Uterus (tissue), 4 donors: ENCODE measurements around the gene PTPA. TPM values are rescaled to one million over a fixed set of nuclear protein-coding genes. Genes with fewer than 3 reads are reported as not detected.
A peak's percentile ranks its signal among the peaks of the same experiment; 100 is the strongest.

Source experiments
- DNase-seq, 2 donors: peaks; one replicate each; pipeline ENCODE4 v3.0.0-alpha.2; 2019 to 2020
- H3K27ac ChIP-seq, 2 donors: fragments of 200-600 bp; sonication (generic); 1 replicate in 1 of 2; 2 replicates in 1 of 2; pipeline ENCODE4 v1.5.1; 2016 to 2018
- H3K27me3 ChIP-seq, 2 donors: fragments of 200-600 bp; sonication (generic); one replicate each; pipeline ENCODE4 v1.5.1; 2018 to 2019; ENCODE audit warnings: control low read depth in 1 of 2
- H3K36me3 ChIP-seq, 2 donors: fragments of 200-600 bp; sonication (generic); one replicate each; pipeline ENCODE4 v1.5.1; 2019; ENCODE audit warnings: control low read depth in 1 of 2
- H3K4me1 ChIP-seq, 2 donors: fragments of 200-600 bp; sonication (generic); one replicate each; pipeline ENCODE4 v1.5.1; 2018 to 2019; ENCODE audit warnings: control low read depth in 1 of 2
- H3K4me3 ChIP-seq, 2 donors: fragments of 200-600 bp; sonication (generic); 1 replicate in 1 of 2; 2 replicates in 1 of 2; pipeline ENCODE4 v1.5.1; 2018 to 2019; ENCODE audit warnings: mild to moderate bottlenecking in 1 of 2
- H3K9me3 ChIP-seq, 2 donors: fragments of 200-600 bp; sonication (generic); one replicate each; pipeline ENCODE4 v1.5.1; 2019; ENCODE audit warnings: control low read depth in 1 of 2
- POLR2A ChIP-seq, 2 donors: fragments of 450-650 bp; IDR thresholded peaks; one replicate each; pipeline ENCODE4 v1.6.1; 2016; ENCODE audit warnings: antibody characterized with exemption in 2 of 2, mild to moderate bottlenecking in 1 of 2, moderate library complexity in 1 of 2
- intact Hi-C: fragments of 100-400 bp; cut with DNase I; formaldehyde crosslinking; loops from one replicate; pipeline ENCODE4 v1.15.1; 2023; ENCODE audit warnings: low total_unique reads
- total RNA-seq, 4 donors: library from RNA; depleted of rRNA in 3 of 4; stranded (reverse); fragments of >200 nt in 3 of 4; gene quantifications; one replicate each; pipeline versions ENCODE4 v1.1.0 to v1.2.4, GENCODE V29; 2014 to 2023
- TF ChIP-seq, protein P1 (sequence below), 4 experiments: fragments of 200-600 bp in 2 of 4; fragments of 450-650 bp in 2 of 4; sonication (generic) in 2 of 4; IDR thresholded peaks; one replicate each; pipeline ENCODE4 v1.5.1; 2016 to 2019; ENCODE audit warnings: antibody characterized with exemption in 4 of 4, mild to moderate bottlenecking in 2 of 4, moderate library complexity in 1 of 4
- donor health status: DM: yes; HTN: yes; CAD: no.

The PTPA gene
- total RNA-seq: 100 to 1,000 TPM in 1 of 4 donors, 10 to 100 TPM in 3; 28.9 to 107 (median 62.1) TPM

DNA sequence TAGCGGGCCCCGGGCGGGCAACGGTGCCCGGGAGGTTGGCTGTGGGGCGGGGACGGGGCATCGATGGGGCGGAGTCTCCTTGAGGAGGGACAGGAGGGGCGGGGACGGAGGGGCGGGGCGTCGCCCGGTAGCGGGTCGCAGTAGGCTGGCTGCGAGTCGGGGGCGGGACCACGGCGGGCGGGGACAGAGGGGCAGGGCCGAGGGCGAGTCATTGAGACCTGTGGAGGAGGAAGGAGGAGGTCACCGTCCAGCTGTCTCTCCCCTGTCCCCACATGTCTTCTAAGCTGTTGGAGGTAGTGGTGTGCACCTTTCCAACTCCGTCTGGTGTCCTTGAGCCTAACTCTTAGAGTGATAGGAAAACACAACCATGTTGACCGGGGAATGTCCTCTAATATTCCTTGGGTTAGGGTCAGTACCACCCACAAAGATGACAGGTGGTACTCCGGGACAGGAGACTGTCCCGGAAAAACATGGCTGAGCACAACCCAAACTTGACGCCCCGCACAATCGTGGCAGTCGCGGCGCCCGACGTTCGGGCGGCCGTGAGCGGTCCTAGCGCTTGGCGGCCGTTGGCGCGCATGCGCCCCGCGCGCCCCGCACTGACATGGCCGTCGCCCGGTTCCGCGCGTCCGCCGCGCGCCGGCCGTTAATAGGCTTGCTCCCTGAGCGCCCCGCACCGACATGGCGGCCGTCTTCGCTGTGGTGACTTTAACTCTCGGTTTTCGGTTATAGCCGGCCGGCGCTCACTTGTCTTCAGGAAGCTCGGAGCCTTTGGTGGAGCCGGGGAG lies at the start of gene PTPA, which contains the start of gene CRAT:
TSS of gene PTPA (plus strand) at position 676 of the 788 bp plus-strand sequence. CDS start 186 bp downstream, outside the sequence.
TSS of gene CRAT (minus strand) at position 54 of the 788 bp plus-strand sequence. CDS start 284 bp downstream, outside the sequence.
- Histone ChIP-seq H3K9me3 (no peaks in the 10 kb centered on the region), H3K27me3 (no peaks in the 10 kb centered on the region), H3K4me1 (no peaks in the 10 kb centered on the region), H3K36me3 (no peaks in the 10 kb centered on the region), H3K4me3 (peak within 1 kb of the TSS; percentile 78 to 96), H3K27ac (peak within 1 kb of the TSS; percentile 89 to 96)
- intact Hi-C loops: no loop called here
- peak; percentile 84 to 91 for TF ChIP-seq POLR2A (IDR thresholded peaks at IDR 0.05)
- TF ChIP-seq, protein P1, sequence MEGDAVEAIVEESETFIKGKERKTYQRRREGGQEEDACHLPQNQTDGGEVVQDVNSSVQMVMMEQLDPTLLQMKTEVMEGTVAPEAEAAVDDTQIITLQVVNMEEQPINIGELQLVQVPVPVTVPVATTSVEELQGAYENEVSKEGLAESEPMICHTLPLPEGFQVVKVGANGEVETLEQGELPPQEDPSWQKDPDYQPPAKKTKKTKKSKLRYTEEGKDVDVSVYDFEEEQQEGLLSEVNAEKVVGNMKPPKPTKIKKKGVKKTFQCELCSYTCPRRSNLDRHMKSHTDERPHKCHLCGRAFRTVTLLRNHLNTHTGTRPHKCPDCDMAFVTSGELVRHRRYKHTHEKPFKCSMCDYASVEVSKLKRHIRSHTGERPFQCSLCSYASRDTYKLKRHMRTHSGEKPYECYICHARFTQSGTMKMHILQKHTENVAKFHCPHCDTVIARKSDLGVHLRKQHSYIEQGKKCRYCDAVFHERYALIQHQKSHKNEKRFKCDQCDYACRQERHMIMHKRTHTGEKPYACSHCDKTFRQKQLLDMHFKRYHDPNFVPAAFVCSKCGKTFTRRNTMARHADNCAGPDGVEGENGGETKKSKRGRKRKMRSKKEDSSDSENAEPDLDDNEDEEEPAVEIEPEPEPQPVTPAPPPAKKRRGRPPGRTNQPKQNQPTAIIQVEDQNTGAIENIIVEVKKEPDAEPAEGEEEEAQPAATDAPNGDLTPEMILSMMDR (IDR thresholded peaks at IDR 0.05): peak in 1 of 4 experiments; percentile 9
- peak; percentile 97 to 98 for DNase-seq

DNA sequence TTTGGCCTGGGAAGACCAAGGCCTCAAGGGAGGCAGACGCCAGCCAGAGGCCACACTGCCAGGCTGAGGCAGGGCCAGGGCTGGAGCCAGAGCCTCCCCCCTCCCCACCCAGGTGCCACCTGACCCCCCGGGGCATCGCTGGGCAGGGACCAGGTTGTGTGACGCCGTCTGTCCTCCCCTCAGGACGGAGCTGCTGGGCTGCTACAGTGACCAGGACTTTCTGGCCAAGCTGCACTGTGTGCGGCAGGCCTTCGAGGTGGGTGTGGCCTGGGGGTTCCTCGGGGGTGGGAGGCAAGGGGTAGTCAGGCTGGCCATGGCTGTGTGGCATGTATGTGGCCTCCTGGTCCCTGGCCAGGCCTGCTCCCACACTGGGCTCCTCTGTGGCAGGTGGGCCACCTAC lies 48.2 kb upstream of the PTPA start:
- DNase-seq: no peak
- Histone ChIP-seq H3K27me3 (no peaks in the 10 kb centered on the region), H3K4me3 (no peak overlapping the region), H3K4me1 (no peaks in the 10 kb centered on the region), H3K36me3 (no peaks in the 10 kb centered on the region), H3K9me3 (no peaks in the 10 kb centered on the region), H3K27ac (no peak overlapping the region)
- intact Hi-C loops: no loop called here
- no peak for TF ChIP-seq POLR2A (IDR thresholded peaks at IDR 0.05)

DNA sequence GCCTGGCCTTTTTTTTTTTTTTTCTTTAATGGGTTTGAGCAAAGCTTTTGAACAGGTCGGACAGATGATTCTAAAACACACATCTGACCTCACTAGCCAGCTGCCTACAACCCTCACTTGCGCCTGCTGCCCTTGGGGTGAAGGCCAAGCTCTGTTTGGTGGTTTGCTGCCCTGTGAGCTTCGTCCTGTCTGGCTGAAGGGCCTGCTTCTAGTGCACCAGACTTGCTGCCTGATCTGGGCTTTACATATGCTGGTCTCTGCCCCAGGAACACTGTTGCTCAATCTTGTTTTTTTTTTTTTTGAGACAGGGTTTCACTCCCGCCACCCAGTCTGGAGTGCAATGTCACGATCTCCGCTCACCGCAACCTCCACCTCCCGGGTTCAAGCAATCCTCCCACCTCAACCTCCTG lies 46.7 kb upstream of the PTPA start:
- no peaks in the 10 kb centered on the region for H3K9me3 ChIP-seq
- TF ChIP-seq POLR2A (IDR thresholded peaks at IDR 0.05): no peak
- intact Hi-C loops: no loop called here
- H3K36me3 ChIP-seq: no peaks in the 10 kb centered on the region
- H3K27me3 ChIP-seq: no peaks in the 10 kb centered on the region
- H3K4me1 ChIP-seq: no peaks in the 10 kb centered on the region
- H3K27ac ChIP-seq: no peak overlapping the region
- no peak overlapping the region for H3K4me3 ChIP-seq
- DNase-seq: no peak

DNA sequence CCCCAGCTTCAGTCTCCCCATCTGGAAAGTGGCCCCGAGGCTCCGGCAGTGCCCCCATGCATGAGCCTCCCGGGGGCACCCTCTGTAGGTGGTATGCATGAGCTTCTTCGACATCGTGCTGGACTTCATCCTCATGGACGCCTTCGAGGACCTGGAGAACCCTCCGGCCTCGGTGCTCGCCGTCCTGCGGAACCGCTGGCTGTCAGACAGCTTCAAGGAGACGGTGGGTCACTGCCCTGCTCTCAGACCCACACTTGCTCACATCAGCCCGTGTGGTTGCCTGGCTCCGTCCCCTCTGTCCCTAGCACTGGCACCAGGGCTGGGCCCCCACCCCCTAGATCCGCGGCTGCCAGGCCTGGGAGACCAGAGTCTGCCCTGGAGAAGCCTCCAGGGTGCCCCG lies 43.1 kb upstream of the PTPA start:
- no peaks in the 10 kb centered on the region for H3K27me3 ChIP-seq
- H3K4me1 ChIP-seq: no peaks in the 10 kb centered on the region
- TF ChIP-seq, protein P1 (IDR thresholded peaks at IDR 0.05): no peak
- no peaks in the 10 kb centered on the region for H3K9me3 ChIP-seq
- intact Hi-C loops: no loop called here
- H3K27ac ChIP-seq: no peak overlapping the region
- DNase-seq: no peak
- no peak overlapping the region for H3K4me3 ChIP-seq
- H3K36me3 ChIP-seq: no peaks in the 10 kb centered on the region

DNA sequence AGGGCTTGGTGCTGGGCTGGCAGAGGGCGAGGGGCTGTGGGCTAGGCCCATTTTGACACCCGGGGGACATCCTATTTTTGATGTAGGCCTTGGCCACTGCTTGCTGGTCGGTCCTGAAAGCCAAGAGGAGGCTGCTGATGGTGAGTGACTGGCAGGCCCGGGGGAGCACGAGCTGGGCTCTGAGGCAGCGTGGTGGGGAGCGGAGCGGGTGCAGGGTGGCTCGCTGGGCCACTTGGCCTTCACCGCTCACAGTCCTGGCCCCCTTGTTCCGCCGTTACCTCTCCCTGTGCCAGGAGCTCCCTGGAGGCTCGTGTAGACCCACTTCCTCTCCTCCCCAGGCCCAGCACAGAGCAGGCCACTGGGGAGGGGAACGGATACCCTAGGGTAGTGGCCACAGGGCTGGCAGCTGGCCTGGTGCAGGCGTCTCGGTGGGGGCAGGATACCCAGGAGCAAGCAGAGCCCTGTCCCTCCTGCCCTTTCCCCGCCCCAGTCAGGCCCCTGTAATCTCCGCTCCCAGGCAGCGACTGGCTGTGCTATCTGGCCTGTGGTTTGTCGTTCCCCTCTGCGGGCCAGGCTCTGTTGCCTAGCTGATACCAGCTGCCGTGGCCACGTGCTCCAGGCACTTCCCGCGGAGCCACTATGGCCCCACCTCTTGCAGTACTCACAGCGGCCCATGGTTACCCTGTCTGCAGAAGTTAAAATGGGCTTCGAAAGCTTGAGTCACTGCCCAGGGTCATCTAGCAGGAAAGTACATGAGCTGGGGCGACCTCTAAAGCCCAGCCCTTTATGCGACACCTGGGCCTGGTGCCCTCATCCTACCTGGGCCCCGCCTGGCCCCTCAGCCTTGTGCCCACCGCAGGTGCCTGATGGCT lies 42.0 kb upstream of the PTPA start:
- H3K27me3 ChIP-seq: no peaks in the 10 kb centered on the region
- DNase-seq: no peak
- H3K4me1 ChIP-seq: no peaks in the 10 kb centered on the region
- no peaks in the 10 kb centered on the region for H3K9me3 ChIP-seq
- H3K36me3 ChIP-seq: no peaks in the 10 kb centered on the region
- H3K4me3 ChIP-seq: no peak overlapping the region
- H3K27ac ChIP-seq: no peak overlapping the region
- intact Hi-C loops: no loop called here
- TF ChIP-seq, protein P1 (IDR thresholded peaks at IDR 0.05): no peak
- TF ChIP-seq POLR2A (IDR thresholded peaks at IDR 0.05): no peak
